Activated naive CD4-positive, alpha-beta T cell treated with anti-CD3 and anti-CD28 coated beads, Interleukin-2, amount 50 U/mL, for 72 hours (primary cell): Measurements from ENCODE around the gene C1QTNF2. TPM values are rescaled to one million over a fixed set of nuclear protein-coding genes. Genes with fewer than 3 reads are reported as not detected.

ENCODE experiments used
- ATAC-seq, 2 donors: fragments of 150-1000 bp; cut with Tn5 transposase; 2 replicates each; pipeline ENCODE4 v1.10.0; 2021; ENCODE audit warnings: mild to moderate bottlenecking in 2 of 2, moderate library complexity in 2 of 2
- DNase-seq, 2 donors: peaks; one replicate each; pipeline ENCODE4 v3.0.0; 2021 to 2022; ENCODE audit warnings: low spot score in 2 of 2
- H3K27ac Mint-ChIP-seq, 2 donors: one replicate each; pipeline ENCODE4 v1.8.0; 2022; ENCODE audit warnings: mild to moderate bottlenecking in 2 of 2, mixed read lengths in 2 of 2
- H3K36me3 Mint-ChIP-seq, 2 donors: one replicate each; pipeline ENCODE4 v1.8.0; 2022; ENCODE audit warnings: mixed read lengths in 2 of 2
- H3K9me3 Mint-ChIP-seq, 2 donors: one replicate each; pipeline ENCODE4 v1.8.0; 2022; ENCODE audit warnings: mixed read lengths in 2 of 2
- total RNA-seq, 2 donors: library from RNA; stranded (reverse); gene quantifications; one replicate each; pipeline ENCODE4 v1.2.3, GENCODE V29; 2022

Gene C1QTNF2
- total RNA-seq, 2 donors from 2014 or later = not detected

DNA sequence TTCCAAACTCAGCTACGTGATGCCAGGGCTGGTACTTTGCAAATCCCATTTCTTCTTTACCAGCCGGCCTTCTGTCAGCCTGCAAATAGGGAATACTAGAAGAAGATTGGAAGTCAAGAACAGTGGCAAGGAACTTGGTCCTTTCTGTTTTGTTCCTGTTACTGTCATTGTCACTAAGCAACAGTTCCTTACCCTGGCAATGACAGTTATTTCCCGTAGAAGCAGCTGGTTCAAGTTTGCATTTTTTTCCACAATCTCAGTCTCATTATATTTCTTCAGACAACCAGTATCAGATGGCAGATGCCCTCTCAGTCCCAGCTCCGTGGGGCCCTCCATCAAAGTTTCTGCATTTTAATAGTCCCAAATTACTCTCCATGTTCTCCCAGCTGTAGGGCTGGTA, 9.1 kb upstream of the C1QTNF2 start:
- no peaks in the 10 kb centered on the region for H3K9me3 Mint-ChIP-seq
- H3K36me3 Mint-ChIP-seq = no peaks in the 10 kb centered on the region
- no peak for ATAC-seq
- no peak for DNase-seq
- no peak overlapping the region for H3K27ac Mint-ChIP-seq

DNA sequence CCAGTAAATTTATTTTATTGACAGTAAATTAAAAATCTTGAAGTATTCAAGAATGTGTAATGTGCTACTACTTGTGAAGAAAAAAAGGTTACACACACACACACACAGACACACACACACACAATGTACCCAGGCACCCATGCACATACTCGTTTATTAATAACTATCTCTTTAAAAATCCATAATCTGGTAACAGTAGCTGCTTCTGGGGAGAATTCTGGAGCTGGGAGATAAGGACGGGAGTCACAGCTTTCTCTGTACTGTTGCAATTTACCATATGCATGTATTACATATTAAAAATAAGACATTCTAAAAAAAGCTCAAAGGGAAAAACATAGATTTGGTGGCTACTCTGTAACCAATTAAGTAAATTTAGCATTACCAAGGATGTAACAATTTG, 7.9 kb upstream of the C1QTNF2 start:
- no peaks in the 10 kb centered on the region for H3K36me3 Mint-ChIP-seq
- no peak overlapping the region for H3K27ac Mint-ChIP-seq
- ATAC-seq = no peak
- no peaks in the 10 kb centered on the region for H3K9me3 Mint-ChIP-seq
- no peak for DNase-seq

DNA sequence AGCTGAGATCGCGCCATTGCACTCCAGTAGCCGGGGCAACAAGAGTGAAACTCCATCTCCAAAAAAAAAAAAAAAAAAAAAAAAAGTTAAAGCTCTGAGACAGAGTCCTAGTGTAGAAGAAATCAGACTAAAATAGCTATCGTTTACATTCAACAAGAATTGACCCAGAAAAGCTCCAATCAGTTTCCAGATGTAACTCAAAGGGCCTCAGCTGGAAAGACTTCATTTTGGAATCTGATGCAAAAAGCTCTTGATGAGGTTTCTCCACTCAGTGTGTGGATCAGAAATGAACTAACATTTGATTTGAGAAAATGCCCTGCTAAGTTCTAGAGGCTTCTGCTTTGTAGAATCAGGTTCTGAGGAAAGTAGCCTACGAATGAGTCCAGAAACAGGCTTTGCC, 7.2 kb upstream of the C1QTNF2 start:
- Mint-ChIP-seq H3K9me3 (no peaks in the 10 kb centered on the region), H3K27ac (no peak overlapping the region), H3K36me3 (no peaks in the 10 kb centered on the region)
- no peak for DNase-seq
- no peak for ATAC-seq

DNA sequence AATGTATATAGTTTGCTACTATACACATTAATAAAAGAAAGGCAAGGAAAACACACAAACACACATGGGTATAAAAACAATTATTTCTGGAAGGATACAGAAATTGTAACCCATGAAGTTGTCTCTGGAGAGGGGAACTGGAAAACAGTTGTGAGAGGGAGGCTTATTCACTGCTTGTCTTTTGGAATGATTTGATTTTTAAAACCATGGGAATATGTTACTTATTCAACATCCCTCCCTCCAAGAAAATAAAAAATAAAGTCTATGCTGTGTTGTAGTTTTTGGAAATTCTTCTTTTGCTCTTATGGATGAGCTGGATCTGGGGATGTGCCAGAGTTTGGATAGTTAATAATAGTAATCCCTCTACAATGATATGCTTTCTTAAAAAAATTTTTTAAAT, 6.0 kb upstream of the C1QTNF2 start:
- DNase-seq = no peak
- no peaks in the 10 kb centered on the region for H3K36me3 Mint-ChIP-seq
- ATAC-seq = no peak
- H3K9me3 Mint-ChIP-seq = no peaks in the 10 kb centered on the region
- H3K27ac Mint-ChIP-seq = no peak overlapping the region

DNA sequence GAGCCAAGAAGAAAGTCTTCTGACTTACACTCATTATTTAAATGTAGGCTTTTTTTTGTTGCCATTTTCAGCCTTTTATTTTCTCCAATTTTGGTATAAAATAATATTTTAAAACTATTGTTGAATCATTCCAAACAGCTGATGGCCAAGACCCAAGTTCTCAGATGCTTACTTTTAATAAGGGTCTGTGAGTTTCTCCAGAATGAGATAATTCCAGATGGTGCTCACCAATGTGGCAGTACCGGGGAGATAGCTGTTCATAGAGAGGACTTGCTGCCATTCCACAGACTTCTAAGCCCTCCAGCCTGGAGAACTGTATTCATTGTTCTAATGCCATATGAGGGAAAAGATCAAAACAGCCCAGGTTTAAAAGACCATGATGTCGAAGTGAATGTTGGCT, 5.3 kb upstream of the C1QTNF2 start:
- no peak for ATAC-seq
- DNase-seq = no peak
- Mint-ChIP-seq H3K9me3 (no peaks in the 10 kb centered on the region), H3K36me3 (peaks cover 0 to 6% of the 10 kb centered on the region in 2 donors), H3K27ac (no peak overlapping the region)

DNA sequence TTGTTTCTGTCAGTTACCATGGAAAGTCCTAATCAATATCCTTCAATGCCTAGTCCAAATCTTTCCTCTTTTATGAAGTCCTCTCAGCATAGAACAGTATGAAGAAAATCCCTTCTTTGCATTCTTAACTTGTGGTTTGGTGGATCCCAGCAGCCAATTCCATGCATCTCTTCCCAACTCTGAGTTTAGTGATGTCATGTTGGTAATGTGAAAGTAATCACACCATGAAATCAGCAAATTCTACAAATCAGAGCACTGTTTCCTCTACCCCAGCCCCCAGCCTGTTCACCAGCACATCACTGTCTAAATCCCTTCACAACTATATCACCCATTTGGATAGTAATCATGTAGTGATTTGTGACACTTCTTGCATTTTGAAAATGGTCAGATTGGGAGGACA, 4.7 kb upstream of the C1QTNF2 start:
- Mint-ChIP-seq H3K9me3 (no peaks in the 10 kb centered on the region), H3K27ac (no peak overlapping the region), H3K36me3 (peaks cover 0 to 7% of the 10 kb centered on the region in 2 donors)
- ATAC-seq (no peak), DNase-seq (no peak)

DNA sequence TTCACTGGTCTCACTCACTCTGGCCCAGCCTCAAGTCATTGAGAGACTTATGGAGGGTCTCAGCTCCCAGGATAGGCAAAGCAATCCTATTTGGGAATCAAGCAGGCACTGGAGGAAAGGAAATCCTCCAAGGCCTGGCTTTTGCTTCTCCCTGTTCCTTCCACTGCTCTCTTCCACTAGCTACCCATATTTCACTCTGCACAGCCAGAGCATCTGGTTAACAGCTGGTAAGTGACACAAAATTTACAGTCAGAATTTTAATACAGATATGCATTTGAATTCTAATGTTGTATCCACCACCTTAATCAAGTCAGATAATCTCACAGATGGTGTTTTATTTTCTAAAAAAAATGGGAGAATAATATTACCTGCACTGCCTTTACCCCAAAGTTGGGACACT, 868 bp upstream of the C1QTNF2 start:
- no peak for ATAC-seq
- Mint-ChIP-seq H3K27ac (no peak overlapping the region), H3K9me3 (no peaks in the 10 kb centered on the region), H3K36me3 (peaks cover 0 to 17% of the 10 kb centered on the region in 2 donors)
- DNase-seq = no peak

DNA sequence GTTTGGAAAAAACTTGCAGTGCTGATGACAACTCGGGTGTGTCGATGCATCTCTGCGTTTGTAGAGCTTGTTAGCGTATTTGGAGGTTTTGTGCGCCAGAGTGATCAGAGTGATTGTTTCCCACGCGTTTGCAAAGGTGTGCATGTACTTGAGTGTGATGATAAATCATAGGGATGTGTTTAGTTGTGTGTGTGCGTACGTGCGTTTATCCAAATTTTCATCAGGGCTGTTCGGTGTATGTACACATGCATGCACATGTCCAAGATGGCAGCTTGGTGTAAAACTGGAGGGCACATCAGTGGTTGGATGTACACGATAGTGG, 248 bp upstream of the C1QTNF2 start:
- Mint-ChIP-seq H3K27ac (no peak overlapping the region), H3K36me3 (peaks cover 0 to 17% of the 10 kb centered on the region in 2 donors), H3K9me3 (no peaks in the 10 kb centered on the region)
- ATAC-seq (peak in 1 of 2 donors; percentile 18), DNase-seq (no peak)

DNA sequence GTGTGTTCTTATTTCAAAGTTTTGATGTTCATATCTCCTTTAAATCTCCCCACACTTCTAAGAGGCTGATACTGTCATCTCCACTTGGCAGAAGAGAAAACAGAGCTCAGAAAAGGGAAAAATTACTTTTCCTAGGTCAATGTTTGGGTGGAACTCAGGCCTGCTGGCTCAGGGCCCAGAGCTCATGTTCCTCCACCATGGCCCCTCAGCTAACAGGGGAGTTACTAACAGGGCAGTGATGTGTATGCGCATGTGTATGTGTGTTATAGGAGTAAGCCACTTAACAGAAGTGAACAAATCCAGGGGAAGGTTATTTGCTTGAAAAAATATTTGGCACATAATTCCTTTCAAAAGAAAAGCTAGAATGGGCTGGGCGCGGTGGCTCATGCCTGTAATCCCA, 2.5 kb downstream of the C1QTNF2 start:
- H3K9me3 Mint-ChIP-seq = no peaks in the 10 kb centered on the region
- H3K36me3 Mint-ChIP-seq = peaks cover 0 to 17% of the 10 kb centered on the region in 2 donors
- DNase-seq = no peak
- ATAC-seq = no peak
- H3K27ac Mint-ChIP-seq = no peak overlapping the region

DNA sequence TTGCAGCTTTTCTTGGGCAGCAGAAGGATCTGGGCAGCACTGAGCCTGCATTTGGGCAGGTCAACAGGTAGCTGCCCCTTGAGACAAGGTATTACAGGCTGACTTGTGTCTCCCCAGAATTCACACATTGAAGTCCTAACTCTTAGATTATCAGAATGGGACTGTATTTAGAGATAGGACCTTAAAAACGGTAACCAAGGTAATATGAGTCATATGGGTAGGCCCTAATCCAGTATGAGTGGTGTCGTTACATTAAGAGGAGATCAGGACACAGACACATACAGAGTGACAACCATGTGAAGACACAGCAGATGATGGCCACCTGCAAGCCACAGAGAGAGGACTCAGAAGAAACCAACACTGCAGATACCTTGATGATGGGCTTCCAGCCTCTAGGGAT, 3.2 kb downstream of the C1QTNF2 start:
- Mint-ChIP-seq H3K36me3 (peaks cover 0 to 17% of the 10 kb centered on the region in 2 donors), H3K9me3 (no peaks in the 10 kb centered on the region), H3K27ac (no peak overlapping the region)
- ATAC-seq (peak in 1 of 2 donors; percentile 22), DNase-seq (no peak)

DNA sequence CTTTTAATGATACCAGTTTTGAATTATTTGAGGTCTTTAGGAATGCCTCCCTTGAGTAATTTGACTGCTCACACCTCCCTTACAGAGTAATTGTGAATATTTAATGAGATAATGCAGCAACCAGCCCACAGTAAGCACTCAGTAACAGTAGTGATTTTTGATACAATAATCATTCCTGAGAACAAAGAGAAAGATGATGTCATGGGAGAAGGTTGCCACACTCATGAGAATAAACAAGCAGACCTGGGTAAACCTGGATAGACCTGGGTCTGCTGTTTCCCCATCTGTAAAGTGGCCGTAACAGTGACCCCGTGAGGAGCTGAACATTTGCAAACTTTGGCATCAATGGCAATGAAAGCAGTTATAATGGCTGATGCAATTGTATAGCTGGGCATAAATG, 4.2 kb downstream of the C1QTNF2 start:
- Mint-ChIP-seq H3K36me3 (peaks cover 0 to 16% of the 10 kb centered on the region in 2 donors), H3K27ac (no peak overlapping the region), H3K9me3 (no peaks in the 10 kb centered on the region)
- ATAC-seq = no peak
- no peak for DNase-seq

DNA sequence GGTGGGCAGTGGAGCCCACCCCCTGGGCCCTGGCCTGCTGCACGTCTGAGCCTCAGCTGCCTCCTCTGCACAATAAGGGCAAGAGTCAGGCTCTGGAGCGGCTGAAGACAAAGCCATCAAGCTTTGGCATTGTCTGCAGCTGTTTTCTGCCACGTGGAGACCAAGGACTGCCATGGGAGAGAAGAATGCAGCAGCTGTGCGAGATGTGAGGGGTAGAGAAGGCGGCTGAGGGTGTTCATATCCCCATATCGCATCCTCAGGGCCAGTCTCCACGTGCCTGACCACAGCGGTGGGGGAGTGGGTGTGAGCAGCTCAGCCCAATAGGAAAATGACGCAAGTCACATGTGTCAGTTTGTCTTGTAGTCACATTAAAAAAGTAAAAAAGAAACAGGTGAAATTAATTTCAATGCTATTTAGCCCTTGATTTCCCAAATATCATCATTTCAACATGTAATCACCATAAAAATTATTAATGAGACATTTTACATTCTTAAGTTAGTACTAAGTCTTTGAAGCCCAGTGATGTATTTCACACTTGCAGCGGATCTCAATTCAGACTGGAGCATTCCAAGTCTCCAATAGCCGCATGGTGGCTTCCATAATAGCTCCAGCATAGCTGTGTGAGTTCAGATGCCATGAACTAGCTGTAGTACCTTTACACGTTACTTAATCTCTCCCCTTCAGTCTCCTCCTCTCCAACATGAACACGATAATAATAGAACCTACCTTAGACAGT, 6.6 kb downstream of the C1QTNF2 start:
- H3K27ac Mint-ChIP-seq = no peak overlapping the region
- ATAC-seq (no peak), DNase-seq (no peak)
- peaks cover 0 to under 1% of the 10 kb centered on the region in 2 donors for H3K36me3 Mint-ChIP-seq
- no peaks in the 10 kb centered on the region for H3K9me3 Mint-ChIP-seq

DNA sequence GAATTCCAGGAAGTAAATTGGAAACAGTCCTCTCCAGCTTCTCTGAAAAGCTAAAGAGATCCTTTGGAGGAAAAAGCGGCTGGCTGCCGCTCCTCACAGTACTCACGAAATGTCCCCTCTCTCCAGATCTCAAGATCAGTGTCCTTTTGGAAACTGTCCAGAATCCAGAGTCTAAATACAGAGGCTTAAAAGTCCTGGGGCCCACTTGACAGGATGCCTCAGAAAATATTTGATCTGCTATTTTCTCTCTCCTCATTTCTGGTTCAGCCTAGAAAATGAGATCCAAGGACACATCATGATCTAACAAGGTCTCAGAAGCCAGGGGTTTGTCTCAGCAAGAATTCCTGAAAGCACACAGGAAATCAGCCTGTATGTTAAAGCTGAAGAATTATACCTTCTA, 7.2 kb downstream of the C1QTNF2 start:
- Mint-ChIP-seq H3K27ac (no peak overlapping the region), H3K36me3 (no peaks in the 10 kb centered on the region), H3K9me3 (no peaks in the 10 kb centered on the region)
- ATAC-seq (no peak), DNase-seq (no peak)

DNA sequence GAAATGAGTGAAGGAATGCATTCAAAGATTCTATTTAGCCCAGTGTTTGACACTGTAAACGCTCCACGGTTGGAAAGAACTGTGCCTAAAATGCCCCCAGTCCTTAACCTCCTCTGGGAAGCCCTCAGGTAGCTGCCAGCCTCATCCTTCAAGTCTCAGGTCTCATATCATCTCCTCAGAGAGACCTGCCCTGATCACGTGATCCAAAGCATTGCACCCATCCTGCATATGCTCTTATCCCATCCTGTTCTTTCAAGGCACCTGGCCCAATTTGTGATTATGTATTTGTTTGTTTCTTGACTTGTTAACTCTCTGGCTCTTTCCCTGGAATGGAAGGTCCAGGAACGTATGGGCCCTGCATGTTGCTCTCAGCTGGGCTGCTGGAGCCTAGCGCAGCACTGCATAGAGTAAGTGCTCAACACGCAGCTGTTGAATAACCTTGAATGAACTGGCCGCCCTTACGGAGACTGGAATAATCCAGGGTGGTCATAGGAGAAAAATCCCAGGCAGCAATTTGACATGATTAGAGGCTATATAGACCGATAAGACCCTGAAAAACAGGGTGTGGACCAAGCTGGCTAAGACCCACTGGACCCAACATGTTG, 8.7 kb downstream of the C1QTNF2 start:
- H3K9me3 Mint-ChIP-seq = no peaks in the 10 kb centered on the region
- H3K27ac Mint-ChIP-seq = no peak overlapping the region
- DNase-seq (no peak), ATAC-seq (no peak)
- H3K36me3 Mint-ChIP-seq = no peaks in the 10 kb centered on the region

DNA sequence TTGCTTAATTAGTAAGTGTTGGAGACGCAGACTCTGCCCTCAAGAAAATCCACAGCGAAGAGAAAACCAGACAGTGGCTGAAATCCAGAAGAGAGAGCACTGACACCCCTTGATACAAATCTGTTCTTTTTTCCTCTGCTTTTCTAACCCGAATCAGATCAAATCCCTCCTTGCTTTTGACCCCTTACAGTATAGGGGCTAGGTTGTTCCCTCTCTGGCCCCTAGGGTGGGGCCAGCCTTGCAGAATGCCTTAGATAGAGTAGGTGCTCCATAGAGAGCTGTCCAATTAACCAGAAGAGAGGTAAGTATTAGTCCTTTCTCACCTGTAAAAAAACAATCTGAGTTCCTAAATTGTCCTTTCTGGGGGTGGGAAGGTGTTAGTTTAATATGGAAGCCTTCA, 10.1 kb downstream of the C1QTNF2 start:
- ATAC-seq (no peak), DNase-seq (no peak)
- no peak overlapping the region for H3K27ac Mint-ChIP-seq
- H3K9me3 Mint-ChIP-seq = no peaks in the 10 kb centered on the region
- no peaks in the 10 kb centered on the region for H3K36me3 Mint-ChIP-seq

DNA sequence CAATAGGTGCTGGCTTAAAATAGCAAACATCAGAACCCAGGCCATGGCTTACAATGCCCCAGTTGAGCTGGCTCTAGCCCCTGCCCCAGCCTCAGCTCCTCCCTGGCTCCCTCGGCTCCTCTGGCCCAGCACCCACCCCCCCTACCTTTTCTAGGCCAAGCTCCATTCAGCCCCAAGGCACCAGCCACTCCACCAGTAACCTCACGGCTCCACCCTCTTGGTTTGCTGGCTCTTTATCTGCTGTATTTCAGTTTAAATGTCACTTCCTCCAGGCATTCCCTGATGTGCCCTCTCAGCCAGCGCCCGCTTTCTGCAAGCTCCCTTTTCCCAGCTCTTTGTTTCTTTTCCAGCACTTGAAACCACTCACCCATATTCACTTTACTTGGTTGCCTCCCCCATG, 10.6 kb downstream of the C1QTNF2 start:
- H3K36me3 Mint-ChIP-seq = no peaks in the 10 kb centered on the region
- ATAC-seq = no peak
- H3K9me3 Mint-ChIP-seq = no peaks in the 10 kb centered on the region
- no peak for DNase-seq
- no peak overlapping the region for H3K27ac Mint-ChIP-seq

DNA sequence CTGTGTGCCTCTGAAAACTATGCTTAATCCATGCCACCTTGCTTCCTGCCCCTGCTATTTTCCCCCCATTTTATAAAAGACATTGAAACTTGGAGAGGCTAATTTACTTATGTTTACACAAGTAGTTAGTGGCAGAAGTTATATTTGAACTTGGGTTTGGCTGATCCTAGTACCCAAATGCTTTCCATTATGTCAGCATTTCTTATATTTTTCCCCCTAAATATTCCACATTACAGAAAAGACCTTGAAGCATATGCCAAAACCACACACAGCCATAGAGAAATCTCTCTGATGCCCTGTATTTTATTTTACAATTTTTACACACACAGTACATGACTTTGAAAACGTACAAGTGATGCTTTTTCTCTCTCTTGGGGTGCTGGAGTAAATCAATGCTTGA, 11.2 kb downstream of the C1QTNF2 start:
- no peak for ATAC-seq
- no peaks in the 10 kb centered on the region for H3K36me3 Mint-ChIP-seq
- no peak for DNase-seq

DNA sequence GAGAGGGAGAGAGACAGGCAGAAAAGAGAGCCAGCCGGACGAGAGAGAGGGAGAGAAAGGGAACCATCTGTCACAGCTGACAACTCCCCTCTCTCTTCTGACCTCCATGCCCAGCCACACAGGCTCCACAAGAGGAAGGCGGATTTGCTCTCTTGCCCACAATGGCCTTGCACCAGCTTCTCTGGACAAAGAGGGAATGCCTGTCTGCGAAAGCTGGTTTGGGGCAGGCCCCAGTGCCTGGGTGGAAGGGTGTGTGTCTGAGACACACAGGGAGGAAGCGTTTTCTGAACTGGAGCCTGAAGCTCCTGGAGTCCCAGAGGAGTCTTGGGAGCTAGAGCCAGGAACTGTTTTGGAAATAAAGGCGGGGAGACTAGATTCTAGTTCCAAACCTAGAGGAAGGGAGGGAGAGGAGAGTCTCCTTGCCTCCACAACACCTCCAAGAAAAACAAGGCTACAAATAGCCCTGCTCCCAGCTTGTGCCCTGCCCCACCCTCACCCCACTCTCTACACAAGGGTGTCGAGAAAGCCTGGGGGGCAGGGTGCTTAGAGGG, 12.5 kb downstream of the C1QTNF2 start:
- Mint-ChIP-seq H3K36me3 (no peaks in the 10 kb centered on the region), H3K27ac (no peak overlapping the region), H3K9me3 (no peaks in the 10 kb centered on the region)
- no peak for DNase-seq
- no peak for ATAC-seq

More for the DNA sequence above, 11.2 kb downstream of the C1QTNF2 start:
- Mint-ChIP-seq H3K9me3 (no peaks in the 10 kb centered on the region), H3K27ac (no peak overlapping the region)
